ENCODE measurements around the gene C19orf12.

C19orf12 gene

GRCh38 chr19:29665826-29666577 is 49.1 kb downstream of the C19orf12 start:
- Histone ChIP-seq H2BK15ac (ENCODE audit: low read length) (peak overlapping the region; percentile 34), H2BK5ac (ENCODE audit: low read length) (no peak overlapping the region), H4K91ac (ENCODE audit: low read depth, low read length, poor library complexity) (no peak overlapping the region), H3K79me1 (ENCODE audit: low read depth, low read length) (no peaks in the 10 kb centered on the region), H3K18ac (ENCODE audit: low read length) (peak overlapping the region; percentile 92), H3K27ac (replicated peaks; ENCODE audit: low read length) (no peak overlapping the region), H3K36me3 (replicated peaks in 1 of 2; ENCODE audit: control insufficient read depth in 2 of 2, insufficient read depth in 2 of 2, low read length in 2 of 2) (no peaks in the 10 kb centered on the region), H3K9ac (ENCODE audit: low read depth, low read length, poor library complexity) (peak overlapping the region; percentile 67), H2BK120ac (ENCODE audit: low read depth, low read length) (peak overlapping the region; percentile 90), H3K4me3 (ENCODE audit: low read length in 2 of 2) (peak overlapping the region; percentile 63 to 84), H3K4me2 (ENCODE audit: insufficient read depth, low read length, poor library complexity, severe bottlenecking) (peak overlapping the region; percentile 96), H3K23ac (ENCODE audit: low read depth, low read length, poor library complexity) (peak overlapping the region; percentile 56), H2AFZ (ENCODE audit: low read length) (peak overlapping the region; percentile 98), H4K8ac (ENCODE audit: low read depth, low read length) (no peak overlapping the region), H3K27me3 (ENCODE audit: control insufficient read depth in 3 of 3, insufficient read depth in 3 of 3, low read depth in 1 of 3, low read length in 3 of 3) (peaks cover 2 to 37% (median 25%) of the 10 kb centered on the region in 3 experiments), H3K9me3 (replicated peaks in 1 of 2; ENCODE audit: control insufficient read depth in 2 of 2, insufficient read depth in 1 of 2, low read depth in 1 of 2, low read length in 2 of 2) (no peaks in the 10 kb centered on the region), H3K4ac (ENCODE audit: low read length) (no peak overlapping the region), H2AK5ac (ENCODE audit: low read depth, low read length) (peak overlapping the region; percentile 18), H3K4me1 (ENCODE audit: control insufficient read depth in 2 of 2, insufficient read depth in 1 of 2, low read depth in 1 of 2, low read length in 2 of 2) (peaks cover 11 to 12% of the 10 kb centered on the region in 2 donors), H2BK12ac (ENCODE audit: low read length) (no peak overlapping the region), H3K14ac (ENCODE audit: low read length) (no peak overlapping the region)
- no CpG with 5 or more reads among the region's 30 CpGs for WGBS, 2 donors (ENCODE audit: extremely low coverage in 2 of 2, insufficient read length in 2 of 2, insufficient replicate concordance in 1 of 2)
- peak; percentile 37 for DNase-seq (ENCODE audit: low spot score)

GRCh38 chr19:29665215-29665825 is 49.7 kb downstream of the C19orf12 start, which contains the start of gene PLEKHF1:
PLEKHF1 (plus strand) TSS chr19:29665461; CDS start chr19:29673840, 8,379 bp downstream.
- Histone ChIP-seq H3K36me3 (replicated peaks in 1 of 2; ENCODE audit: control insufficient read depth in 2 of 2, insufficient read depth in 2 of 2, low read length in 2 of 2) (no peaks in the 10 kb centered on the region), H3K4me2 (ENCODE audit: insufficient read depth, low read length, poor library complexity, severe bottlenecking) (peak within 1 kb of the TSS; percentile 96), H3K27me3 (ENCODE audit: control insufficient read depth in 3 of 3, insufficient read depth in 3 of 3, low read depth in 1 of 3, low read length in 3 of 3) (peaks cover 2 to 44% (median 25%) of the 10 kb centered on the region in 3 experiments), H2AFZ (ENCODE audit: low read length) (peak within 1 kb of the TSS; percentile 98), H3K27ac (replicated peaks; ENCODE audit: low read length) (no peak within 1 kb of the TSS), H3K18ac (ENCODE audit: low read length) (peak within 1 kb of the TSS; percentile 92), H2BK15ac (ENCODE audit: low read length) (peak within 1 kb of the TSS; percentile 62), H3K79me1 (ENCODE audit: low read depth, low read length) (no peaks in the 10 kb centered on the region), H3K9ac (ENCODE audit: low read depth, low read length, poor library complexity) (peak within 1 kb of the TSS; percentile 67), H3K14ac (ENCODE audit: low read length) (no peak within 1 kb of the TSS), H3K23ac (ENCODE audit: low read depth, low read length, poor library complexity) (peak within 1 kb of the TSS; percentile 56), H2BK12ac (ENCODE audit: low read length) (no peak within 1 kb of the TSS), H2BK120ac (ENCODE audit: low read depth, low read length) (peak within 1 kb of the TSS; percentile 90), H2BK5ac (ENCODE audit: low read length) (no peak within 1 kb of the TSS), H3K4me1 (ENCODE audit: control insufficient read depth in 2 of 2, insufficient read depth in 1 of 2, low read depth in 1 of 2, low read length in 2 of 2) (peaks cover 11 to 12% of the 10 kb centered on the region in 2 donors), H4K8ac (ENCODE audit: low read depth, low read length) (no peak within 1 kb of the TSS), H3K9me3 (replicated peaks in 1 of 2; ENCODE audit: control insufficient read depth in 2 of 2, insufficient read depth in 1 of 2, low read depth in 1 of 2, low read length in 2 of 2) (no peaks in the 10 kb centered on the region), H2AK5ac (ENCODE audit: low read depth, low read length) (peak within 1 kb of the TSS; percentile 18), H3K4ac (ENCODE audit: low read length) (no peak within 1 kb of the TSS), H3K4me3 (ENCODE audit: low read length in 2 of 2) (peak within 1 kb of the TSS; percentile 63 to 84), H4K91ac (ENCODE audit: low read depth, low read length, poor library complexity) (no peak within 1 kb of the TSS)
- no CpG with 5 or more reads among the region's 75 CpGs for WGBS, 2 donors (ENCODE audit: extremely low coverage in 2 of 2, insufficient read length in 2 of 2, insufficient replicate concordance in 1 of 2)
- DNase-seq (ENCODE audit: low spot score): peak; percentile 85

- peak overlapping the region; percentile 96 for H3K4me2 ChIP-seq (ENCODE audit: insufficient read depth, low read length, poor library complexity, severe bottlenecking)
- no peak overlapping the region for H4K91ac ChIP-seq (ENCODE audit: low read depth, low read length, poor library complexity)
- no peak overlapping the region for H3K27ac ChIP-seq (replicated peaks; ENCODE audit: low read length)
- no peaks in the 10 kb centered on the region for H3K36me3 ChIP-seq (replicated peaks in 1 of 2; ENCODE audit: control insufficient read depth in 2 of 2, insufficient read depth in 2 of 2, low read length in 2 of 2)
- no peaks in the 10 kb centered on the region for H3K9me3 ChIP-seq (replicated peaks in 1 of 2; ENCODE audit: control insufficient read depth in 2 of 2, insufficient read depth in 1 of 2, low read depth in 1 of 2, low read length in 2 of 2)
- H3K27me3 ChIP-seq (ENCODE audit: control insufficient read depth in 3 of 3, insufficient read depth in 3 of 3, low read depth in 1 of 3, low read length in 3 of 3): peaks cover 2 to 49% (median 25%) of the 10 kb centered on the region in 3 experiments
- DNase-seq (ENCODE audit: low spot score): no peak
- peak overlapping the region; percentile 98 for H2AFZ ChIP-seq (ENCODE audit: low read length)
- no peak overlapping the region for H2BK12ac ChIP-seq (ENCODE audit: low read length)
- H2AK5ac ChIP-seq (ENCODE audit: low read depth, low read length): no peak overlapping the region
- peak overlapping the region; percentile 62 for H2BK15ac ChIP-seq (ENCODE audit: low read length)
- peak overlapping the region; percentile 52 for H3K23ac ChIP-seq (ENCODE audit: low read depth, low read length, poor library complexity)
- H3K14ac ChIP-seq (ENCODE audit: low read length): no peak overlapping the region
- no peak overlapping the region for H3K9ac ChIP-seq (ENCODE audit: low read depth, low read length, poor library complexity)
- no CpG with 5 or more reads among the region's 22 CpGs for WGBS, 2 donors (ENCODE audit: extremely low coverage in 2 of 2, insufficient read length in 2 of 2, insufficient replicate concordance in 1 of 2)
- peak overlapping the region; percentile 63 to 66 for H3K4me3 ChIP-seq (ENCODE audit: low read length in 2 of 2)
- no peaks in the 10 kb centered on the region for H3K79me1 ChIP-seq (ENCODE audit: low read depth, low read length)
- H3K4me1 ChIP-seq (ENCODE audit: control insufficient read depth in 2 of 2, insufficient read depth in 1 of 2, low read depth in 1 of 2, low read length in 2 of 2): peaks cover 11 to 12% of the 10 kb centered on the region in 2 donors
- no peak overlapping the region for H4K8ac ChIP-seq (ENCODE audit: low read depth, low read length)
- H3K4ac ChIP-seq (ENCODE audit: low read length): no peak overlapping the region
- no peak overlapping the region for H2BK5ac ChIP-seq (ENCODE audit: low read length)
- H2BK120ac ChIP-seq (ENCODE audit: low read depth, low read length): no peak overlapping the region
- H3K18ac ChIP-seq (ENCODE audit: low read length): peak overlapping the region; percentile 86
Measured at GRCh38 chr19:29664753-29665214, 50.3 kb downstream of the C19orf12 start.

Measured in neuronal stem cell (in vitro differentiated cells).